ENCODE results near the gene CBX2.

DNA sequence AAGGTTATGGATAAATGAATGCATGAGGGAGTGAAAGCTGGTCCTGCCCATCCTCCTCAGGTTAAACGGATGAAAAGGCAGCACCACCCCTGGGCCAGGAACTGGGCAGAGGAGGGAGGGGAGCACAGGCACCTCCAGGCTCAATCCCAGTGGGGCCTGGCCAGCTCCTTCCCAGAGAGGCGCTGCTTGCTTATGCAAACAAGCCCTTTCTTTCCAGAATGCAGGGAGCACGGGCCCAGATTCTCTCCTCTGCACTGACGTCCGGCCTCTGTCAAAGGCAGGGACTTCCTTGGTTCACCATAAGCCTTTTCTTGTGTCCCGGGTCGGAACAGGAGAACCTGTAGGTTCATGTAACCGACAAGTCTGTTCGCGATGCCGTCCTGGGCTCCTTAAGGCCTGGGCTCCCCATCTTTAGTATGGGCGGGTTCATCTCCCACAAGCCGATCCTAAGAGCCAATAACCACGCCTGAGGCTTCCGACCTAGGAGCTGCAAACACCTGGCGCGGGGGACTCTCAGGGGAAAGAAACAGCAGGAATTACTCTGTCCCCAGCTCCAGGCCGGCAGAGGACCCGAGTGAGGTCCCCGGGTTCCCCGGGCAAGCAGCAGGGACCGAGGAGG, 30.9 kb upstream of the CBX2 start:
- TF ChIP-seq GATA3 (IDR thresholded peaks at IDR 0.05; ENCODE audit: low read depth, low read length) (no peak), GATA2 (IDR thresholded peaks at IDR 0.05; ENCODE audit: low read depth, low read length) (no peak)
